ENCODE measurements around the gene RERE.

The RERE gene

DNA sequence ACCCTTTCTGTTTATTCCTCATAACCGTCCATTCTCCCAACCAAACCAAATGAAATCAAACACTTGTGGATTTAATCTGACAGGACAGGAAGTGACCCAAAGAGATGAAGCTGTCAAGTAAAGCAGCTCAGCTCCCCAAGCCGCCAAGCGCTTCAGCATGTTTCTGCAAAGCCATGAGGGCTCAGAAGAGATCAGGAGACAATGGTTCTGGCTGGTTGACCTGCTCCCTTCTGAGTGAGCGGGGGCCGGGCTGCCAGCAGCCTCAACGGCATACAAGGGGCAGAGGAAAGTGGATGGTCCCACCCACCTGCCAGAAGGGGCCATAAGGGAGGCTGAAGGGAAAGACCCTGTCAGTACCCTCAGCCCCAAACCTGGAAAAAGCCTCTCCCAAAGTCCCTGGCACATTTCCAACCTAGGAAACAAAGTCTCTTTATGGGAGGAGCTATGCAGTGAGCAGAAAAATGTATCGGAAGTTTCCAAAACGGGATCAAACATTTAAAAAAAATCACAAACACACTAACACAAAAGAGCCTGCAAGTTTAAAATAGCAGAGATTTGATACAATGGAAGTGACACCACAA, 454.2 kb downstream of the RERE start:
- DNase-seq (ENCODE audit: low spot score): no peak

DNA sequence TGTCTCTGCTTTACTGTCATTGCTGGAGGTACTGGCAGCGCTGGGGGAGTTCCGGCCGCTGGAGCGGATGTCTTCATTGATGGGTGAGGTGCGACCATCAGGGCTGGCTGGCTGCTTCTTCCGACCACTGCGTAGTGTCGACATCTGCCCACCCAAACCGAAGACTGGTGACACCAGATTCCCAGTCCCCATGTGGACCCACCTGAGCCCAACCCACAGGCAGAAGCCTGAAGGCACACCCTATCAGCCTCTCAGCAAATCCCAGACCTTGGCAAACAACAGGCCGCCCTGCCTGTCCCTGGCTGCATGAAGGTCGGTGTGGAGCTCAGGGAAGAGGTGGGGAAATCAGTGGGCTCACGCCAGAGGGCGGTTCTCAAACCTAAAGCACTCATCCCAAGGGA, 454.7 kb downstream of the RERE start:
- DNase-seq (ENCODE audit: low spot score): no peak

DNA sequence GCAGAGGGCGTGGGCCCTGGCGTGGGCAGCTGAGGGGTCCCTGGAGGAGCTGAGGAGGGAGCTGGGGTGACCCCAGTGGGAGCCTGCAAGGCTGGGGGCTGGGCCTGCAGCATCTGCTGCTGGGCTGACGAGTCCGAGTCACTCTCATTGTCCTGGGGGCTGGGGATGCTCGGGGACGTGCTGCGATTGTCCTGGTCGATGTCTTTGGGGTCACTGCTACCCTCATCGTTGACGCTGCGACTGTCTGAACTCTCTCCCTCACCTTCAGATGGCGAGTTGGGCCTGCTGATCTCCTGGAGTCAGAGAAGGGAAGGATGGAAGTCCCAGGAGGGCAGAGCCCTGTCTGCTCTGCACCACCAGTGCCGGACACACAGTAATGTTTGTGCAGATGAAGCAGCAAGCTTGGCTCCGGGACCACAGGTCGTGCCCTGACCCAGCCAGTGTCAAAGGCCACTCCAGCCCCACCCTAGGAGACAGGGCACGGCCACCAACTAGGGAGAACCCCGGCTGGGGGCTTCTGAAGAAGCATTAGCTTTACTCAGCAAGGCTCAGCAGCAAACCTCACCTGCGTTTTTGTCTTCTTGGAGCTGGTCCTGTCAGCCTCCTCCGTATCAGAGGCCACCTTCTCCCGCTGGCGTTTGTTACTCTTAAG, 456.1 kb downstream of the RERE start:
- no peak for DNase-seq (ENCODE audit: low spot score)

DNA sequence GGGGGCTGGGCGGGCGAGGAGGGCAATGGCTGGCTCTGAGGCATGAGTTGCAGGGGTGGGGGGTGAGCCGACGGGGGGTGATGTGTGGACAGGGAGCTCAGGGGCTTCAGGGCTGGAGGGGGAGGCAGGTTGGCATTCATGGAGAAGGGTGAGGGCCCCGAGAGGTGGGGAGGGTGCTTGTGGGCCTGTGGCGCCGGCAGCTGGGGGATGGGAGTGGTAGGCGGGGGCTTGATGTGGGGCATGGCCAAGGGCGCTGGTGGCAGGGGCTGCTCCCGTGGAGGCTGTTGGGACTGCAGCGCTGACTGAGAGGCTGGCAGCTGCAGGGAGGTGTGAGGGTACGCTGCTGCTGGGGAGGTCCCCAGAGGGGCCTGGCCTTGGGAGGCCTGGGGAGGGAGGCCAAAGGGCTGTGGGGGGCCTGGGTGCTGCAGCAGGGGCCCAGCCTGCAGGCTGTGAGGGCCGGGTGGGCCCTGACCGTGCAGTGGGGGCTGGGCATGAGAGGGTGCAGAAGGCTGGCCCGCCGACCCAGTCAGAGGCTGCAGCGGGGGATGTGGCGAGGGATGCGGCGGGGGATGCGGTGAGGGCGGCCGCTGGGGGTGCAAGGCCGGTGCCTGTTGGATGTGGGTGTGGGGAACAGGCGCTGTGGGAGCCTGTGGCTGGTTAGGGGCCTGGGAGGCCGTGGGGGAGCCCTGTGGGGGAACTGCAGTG, 456.8 kb downstream of the RERE start:
- no peak for DNase-seq (ENCODE audit: low spot score)

DNA sequence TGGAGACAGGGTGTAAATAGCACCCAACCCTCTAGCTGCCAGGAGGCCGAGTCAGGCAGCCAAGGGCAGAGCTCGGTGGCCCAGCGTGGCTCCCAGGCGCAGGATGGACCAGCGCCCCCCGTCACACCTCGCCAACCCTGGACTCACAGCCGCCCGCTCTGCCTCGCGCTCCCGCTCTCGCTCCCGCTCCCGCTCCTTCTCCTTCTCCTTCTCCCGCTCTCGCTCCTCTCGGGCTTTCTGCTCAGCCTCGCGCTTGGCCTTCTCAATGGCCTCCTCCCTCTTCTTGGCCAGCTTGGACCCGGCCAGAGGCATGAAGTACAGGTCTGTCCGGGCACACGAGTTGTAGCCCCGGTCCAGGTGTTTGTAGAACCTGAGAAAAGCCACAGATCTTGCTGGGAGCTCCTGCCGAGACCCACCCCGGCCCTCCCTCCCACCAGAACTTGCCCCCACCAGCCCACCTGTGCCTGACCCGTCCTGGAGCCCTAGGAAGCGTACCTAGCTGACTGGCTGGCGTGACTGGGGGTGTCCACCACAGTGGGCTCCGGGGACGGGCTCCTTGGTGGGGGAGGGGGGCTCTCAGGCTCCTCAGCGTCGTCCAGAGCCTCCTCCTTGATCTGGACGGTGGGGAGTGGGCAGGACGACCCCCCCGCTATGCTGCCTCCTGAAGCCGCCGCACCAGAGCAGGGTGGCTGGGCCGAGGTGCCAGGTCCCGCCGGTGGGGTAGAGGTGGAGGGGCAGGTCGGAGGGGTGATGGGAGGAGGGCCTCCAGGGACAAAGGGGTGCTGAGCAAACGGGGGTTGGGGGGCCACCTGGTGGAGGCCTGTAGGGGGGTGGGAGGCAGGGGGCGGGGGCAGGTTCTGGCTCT, 457.6 kb downstream of the RERE start:
- DNase-seq (ENCODE audit: low spot score): no peak

DNA sequence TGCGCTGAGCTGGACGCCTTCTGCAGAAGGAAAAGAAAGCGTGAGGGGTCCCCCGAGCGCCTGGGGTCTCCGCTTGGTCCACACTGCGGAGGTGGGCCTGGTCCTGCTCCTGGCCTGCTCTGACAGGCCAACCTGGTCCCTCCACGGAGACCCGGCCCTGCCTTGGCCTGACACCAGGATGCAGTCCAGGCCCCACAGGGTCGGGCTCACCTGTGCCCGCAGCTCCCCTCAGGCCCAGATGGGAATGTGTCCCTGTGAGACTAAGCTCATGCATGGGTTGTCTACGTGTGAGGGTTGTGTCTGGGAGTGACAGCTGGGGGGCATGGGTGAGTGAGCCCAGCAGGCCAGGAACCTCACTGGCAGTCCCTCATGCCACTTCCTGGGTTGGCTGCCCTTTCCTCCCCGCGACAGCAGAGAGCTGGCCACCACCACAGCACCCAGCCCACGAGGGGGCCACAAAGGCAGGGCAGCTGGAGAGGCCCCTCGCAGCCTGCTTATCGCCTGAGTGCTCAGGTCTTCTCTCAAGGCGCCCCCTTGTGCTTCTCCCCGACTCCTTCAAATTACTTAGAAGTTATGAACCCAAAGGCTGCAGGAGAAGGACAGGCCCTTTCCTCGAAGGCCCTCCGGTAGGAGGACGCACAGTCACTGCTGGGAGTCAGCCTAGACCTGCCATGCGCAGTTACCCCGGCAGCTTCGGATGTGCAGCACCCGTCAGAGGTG, 458.4 kb downstream of the RERE start:
- no peak for DNase-seq (ENCODE audit: low spot score)

DNA sequence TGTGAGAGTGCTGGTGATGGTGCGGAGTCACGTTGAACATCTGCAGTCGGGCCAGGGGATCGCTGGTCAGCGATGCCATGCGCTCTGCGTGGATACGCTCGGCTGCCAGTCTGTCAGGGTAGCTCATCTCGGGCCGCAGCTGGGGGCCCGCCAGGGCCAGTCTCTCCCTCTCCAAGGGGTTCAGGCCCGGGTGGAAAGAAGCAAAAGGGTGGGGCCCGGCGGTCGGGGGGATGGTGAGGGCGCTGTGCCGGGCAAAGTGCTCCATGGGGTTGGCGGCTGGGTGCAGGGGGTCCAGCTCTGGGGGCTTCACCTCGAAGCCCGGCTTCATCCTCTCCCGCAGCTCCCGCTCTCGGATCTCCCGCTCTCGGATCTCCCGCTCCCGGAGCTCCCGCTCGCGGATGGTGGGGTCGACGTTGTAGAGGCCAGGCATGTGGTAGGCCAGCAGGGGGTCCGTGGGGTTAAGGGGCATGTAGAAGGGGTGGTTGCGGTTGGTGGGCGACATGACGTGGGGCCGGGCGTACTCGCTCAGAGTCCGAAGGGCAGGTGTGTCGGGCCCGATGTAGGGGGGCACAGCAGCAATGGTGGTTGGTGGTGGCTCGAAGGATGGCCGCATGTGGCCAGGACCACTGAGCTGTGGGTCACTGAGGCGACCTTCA, 459.1 kb downstream of the RERE start:
- DNase-seq (ENCODE audit: low spot score): no peak

DNA sequence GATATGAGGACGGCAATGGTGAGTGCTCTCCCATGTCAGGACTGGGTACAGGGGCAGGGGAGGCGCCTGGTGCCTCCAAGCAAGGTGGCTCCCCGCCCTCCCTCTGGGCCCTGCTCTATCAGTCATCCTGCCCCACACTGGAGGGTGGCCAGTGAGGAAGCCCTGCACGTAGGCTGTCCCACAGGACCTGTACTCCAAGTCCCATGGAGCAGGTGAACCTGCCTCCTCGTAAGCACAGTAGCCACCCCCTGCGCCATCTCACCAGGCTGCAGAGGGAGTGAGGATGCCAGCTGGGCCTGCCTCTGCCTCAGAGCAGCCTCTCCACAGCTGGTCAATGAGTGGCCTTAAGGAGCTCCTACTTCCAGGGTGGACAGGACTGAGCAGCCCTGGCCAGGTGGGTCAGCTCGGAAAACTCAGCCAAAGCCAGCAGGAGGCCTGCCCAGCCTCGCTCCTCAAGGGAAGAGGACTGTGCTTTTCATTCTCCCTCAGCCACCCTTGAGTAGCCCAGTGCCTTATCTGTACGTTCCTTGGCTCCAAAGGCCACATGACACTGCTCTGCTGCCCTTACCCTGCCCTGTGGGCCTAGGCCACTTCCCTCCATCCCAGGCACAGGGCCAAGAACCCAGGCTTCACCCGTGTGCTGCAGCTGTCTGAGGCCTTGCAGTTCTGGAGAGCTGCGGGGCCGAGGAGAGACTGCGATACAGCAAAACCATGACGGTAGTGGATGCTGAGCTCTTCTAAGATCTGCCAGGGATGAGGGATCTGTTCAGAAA, 459.9 kb downstream of the RERE start:
- DNase-seq (ENCODE audit: low spot score): no peak

DNA sequence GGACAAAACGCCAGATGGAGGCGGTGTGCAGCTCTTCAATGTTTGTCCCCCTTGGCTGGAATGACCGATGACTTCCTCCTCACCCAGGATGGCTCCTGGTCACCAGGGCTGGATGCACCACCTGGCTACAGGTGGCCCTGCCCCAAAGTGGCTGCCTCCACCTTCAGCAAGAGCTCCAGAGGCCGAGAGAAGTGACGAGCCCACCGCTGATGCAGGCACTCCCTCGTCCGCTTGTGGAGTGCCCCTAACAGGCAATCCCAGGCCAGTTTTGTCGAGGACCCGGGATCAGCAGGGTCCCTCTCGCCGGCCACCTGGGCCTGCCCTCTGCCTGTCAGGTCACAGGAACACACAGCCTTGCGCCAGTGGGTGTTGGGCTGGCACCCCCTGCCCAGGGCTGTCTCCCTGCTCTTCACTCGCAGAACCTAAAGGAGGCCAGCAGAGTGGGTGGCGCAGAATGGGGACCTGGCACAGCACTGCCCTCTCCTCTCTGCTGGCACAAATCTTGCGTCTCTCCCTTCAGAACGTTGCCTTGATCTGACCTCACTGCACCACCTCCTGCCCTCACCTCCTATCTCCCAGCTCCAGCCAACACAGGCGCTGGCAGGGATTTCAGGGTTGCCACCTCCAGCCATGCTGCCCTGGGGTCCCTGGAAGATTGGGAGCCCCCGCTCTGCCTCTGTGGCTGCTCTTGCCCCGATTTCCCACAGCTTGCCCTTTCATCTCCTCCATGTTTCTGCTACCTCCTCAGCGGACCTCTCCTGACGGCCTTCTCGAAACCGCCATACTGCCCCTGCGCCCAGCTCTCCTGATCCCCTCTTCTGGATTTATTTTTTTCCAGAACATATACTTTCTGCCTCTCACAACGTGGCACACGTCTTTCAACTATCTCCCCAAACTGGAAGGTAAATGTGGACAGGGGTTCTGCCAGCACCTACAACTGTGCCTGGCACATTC, 460.9 kb downstream of the RERE start:
- no peak for DNase-seq (ENCODE audit: low spot score)

DNA sequence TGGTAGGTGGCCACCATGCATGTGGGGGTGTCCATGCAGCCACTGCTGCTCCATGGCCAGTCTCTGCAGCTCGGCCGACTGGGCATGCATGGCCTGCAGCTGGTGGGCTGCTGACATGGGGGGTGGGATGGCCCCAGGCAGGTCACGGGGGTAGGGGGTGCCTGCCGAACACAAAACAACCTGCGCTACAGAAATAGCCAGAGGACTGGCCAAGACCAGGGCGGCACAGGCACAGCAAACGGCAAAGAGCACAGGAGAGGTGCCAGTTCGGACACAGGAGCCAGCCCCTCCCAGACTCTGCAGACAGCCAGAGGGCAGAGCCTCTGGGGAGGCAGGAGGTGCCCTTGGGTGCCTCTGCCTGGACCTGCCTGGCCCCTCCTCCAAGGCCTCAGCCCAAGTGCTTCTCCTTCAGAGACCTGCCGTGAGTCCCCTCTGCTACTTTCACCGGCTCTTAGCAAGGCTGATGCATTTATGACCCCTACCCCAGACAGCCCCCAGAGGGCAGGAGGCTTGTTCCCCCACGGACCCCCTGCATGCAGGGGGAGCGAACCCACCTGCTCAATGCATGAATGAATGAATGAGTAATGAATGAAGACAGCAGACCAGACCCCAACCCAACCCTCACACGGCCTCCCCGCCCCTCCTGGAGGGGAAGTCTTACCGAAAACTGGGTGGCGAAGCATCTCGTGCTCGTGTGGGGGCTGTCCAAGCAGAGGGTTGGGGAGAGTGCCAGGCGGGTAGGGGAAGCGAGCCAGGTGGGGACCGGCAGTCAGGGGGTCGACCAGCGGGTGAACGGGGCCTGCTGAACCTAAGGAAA, 461.8 kb downstream of the RERE start:
- DNase-seq (ENCODE audit: low spot score): no peak

DNA sequence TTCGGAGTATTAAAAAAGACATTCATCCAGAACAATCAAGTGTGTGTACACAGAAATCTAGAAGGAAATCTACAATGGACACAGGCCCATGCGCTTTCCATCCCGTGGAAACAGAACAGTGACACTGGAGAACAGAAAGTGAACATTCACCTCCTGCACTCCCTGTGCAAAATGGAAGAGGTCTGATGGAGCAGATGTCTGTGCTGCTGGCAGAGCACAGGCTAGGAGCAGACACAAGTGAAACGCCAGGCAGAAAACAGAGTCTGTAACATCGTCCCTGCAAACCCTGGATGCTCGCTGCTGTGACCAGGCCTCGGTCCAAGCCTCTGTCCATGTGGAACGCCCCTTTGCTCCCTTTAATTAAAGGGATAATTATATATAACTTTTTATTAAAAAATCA, 463.4 kb downstream of the RERE start:
- DNase-seq (ENCODE audit: low spot score): no peak

DNA sequence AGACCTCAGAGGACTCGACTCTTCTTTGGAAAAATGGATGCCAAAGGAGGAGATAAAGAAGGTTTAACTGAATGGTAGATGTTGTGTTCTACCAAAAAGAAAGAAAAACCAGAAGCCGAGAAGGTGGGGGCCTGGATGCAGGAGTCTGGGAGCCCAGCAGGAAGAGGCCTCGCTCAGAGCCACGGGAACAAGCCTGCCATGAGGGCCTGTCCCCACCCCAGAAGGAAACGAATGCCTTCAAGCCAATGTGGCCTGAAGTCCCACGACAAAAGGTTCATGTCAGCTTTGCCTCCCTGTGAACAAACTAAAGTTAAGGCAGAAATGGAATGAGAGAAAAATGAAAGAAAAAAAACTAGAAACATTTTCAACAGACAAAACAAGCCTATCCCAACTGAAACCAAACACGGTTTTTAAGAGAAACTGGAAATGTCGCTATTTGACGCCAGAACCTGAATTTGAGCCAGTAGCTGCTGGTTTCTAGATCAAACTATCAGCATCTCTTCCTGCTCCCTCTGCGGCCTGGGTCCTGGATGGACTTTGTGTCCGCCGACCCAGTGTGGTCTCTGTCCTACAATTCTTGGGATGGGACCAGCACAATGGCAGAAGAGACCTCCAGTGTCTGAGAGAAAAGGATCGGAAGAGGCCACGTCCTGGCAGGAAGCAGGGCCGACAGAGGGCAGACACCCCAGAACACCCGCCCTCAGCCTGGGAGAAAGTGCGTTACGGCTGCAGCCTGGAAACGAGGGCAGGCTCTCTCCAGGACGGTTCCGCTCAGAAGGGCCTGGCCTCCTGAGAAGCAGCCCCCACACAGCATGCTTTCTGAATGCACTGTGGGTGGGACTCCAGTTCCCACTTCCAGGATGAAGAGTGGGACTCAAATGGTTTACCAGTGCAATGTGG, 464.3 kb downstream of the RERE start:
- no peak for DNase-seq (ENCODE audit: low spot score)

DNA sequence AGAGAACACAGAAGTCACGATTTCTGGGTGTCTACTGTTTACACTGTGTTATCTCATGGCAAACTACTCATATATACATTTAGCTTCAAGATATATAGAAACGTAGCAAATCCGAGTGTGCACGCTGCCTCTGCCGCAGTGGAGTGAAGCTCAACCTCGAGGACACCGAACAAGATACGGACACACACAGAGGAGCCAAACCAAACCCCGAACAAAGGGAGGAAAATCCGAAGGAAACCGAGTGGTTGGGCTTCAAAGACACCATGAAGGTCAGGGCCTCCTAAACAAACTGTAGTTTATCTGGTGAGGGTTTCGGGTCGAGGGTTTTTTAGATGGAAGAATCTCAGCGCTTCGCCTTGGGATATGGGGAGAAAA, 465.0 kb downstream of the RERE start:
- DNase-seq (ENCODE audit: low spot score): no peak

DNA sequence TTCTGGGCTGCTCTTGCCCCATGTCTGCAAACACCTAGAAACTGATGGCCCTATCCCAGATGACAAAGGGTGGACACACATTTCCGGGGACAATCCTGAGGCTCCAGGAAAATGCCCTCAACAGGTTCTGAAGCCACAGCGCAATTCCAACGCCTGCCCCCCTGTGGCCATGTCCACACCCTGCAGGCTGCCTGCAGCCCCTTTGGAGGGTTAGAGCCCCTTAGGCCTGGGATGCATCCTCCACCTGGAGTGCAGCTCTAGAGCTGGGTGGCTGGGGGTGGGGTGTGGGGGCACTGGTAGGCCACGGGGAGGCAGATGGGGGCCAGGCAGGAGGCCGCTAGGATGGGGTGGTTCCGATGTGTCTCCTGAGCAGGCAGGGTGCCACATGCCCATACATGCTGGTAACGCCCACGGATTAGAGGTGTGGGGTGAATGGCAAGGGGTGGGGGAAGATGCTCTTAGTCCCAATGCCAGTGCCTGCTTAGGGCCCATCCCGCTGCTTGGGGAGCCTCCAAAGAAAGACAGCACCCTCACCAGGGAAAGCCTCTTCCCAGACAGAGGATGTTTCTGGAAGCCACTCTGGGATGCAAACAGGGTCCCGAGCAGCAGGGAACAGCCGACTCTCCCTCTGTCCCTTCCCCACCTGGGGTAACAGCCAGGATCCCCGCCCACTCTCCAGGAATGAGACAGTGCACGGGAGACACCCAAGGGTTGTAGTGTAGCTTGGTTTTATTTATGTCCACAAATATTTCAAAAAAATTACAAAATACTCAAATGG, 465.6 kb downstream of the RERE start:
- no peak for DNase-seq (ENCODE audit: low spot score)

DNA sequence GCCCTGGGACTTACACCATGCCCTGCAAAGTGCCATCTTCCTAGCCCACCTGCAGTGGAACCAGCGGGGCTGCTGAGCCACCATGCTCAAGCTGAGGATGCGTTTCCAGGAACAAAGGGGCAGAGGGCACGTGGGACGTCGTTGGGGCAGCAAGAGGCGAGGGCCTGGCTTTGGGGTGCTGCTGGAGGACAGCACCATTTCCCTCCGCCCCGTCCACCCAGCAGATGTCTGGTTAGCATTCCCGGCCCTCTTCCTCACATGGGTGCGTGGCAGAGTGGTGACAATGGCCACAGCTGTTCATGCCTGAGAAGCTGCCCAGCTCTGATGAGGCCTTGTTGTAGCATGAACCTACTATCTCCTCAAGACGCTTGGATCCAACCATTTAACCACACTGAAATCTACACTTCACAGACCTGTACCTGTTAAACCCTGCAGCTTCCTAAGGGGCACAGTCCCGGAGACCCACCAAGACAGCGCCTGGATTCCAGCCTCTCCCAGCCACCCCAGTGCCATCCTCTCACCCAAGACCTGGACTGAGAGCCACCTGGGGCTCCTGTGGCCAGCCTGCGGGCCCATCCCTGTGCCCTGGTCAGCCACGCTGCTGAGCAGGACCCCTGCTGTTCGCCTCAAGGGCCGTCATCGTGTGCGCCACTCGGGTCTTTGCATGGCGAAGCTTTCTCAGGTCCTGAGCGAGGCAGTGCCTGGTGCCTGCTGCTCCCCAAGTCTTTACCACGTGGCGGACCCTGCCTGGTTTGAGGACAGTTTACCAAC, 466.3 kb downstream of the RERE start:
- no peak for DNase-seq (ENCODE audit: low spot score)

DNA sequence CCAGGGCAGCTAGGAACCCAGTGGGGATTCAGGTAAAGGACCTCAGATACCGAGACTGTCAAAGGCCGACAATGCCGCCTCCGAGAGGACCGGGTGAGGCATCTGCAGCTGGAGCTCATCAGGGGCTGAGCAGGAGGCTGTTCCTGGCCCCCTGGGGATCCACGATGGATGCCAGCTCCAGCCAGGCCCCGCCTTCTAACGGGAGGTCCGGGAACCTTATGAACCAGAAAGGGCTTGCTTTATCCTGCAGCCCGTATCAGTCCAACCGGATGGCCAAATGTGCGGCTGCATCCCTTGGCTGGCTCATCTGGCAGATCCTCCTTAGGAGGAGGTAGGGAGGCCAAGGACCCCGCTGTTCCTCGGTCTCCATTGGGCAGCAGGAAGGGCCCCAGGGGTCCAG, 467.5 kb downstream of the RERE start:
- DNase-seq (ENCODE audit: low spot score): no peak
